ENCODE measurements around the gene NOA1.
A peak's percentile ranks its signal among the peaks of the same experiment; 100 is the strongest.
"Not testable (repeated sequence)": the region's sequence is repeated elsewhere in the genome, so short reads cannot be mapped to it uniquely, and the experiment has no call there.

Gene NOA1

GRCh38 chr4:56930638-56931037 lies 46.8 kb downstream of the NOA1 start:
- Mint-ChIP-seq H3K4me3 (no peak overlapping the region), H3K27ac (no peak overlapping the region), H3K4me1 (ENCODE audit: low read depth) (peaks cover 8% of the 10 kb centered on the region), H3K27me3 (no peaks in the 10 kb centered on the region), H3K9me3 (no peaks in the 10 kb centered on the region), H3K36me3 (ENCODE audit: low read depth) (peaks cover 59% of the 10 kb centered on the region)

- no peaks in the 10 kb centered on the region for H3K27me3 Mint-ChIP-seq
- no peaks in the 10 kb centered on the region for H3K4me1 Mint-ChIP-seq (ENCODE audit: low read depth)
- peaks cover 66% of the 10 kb centered on the region for H3K36me3 Mint-ChIP-seq (ENCODE audit: low read depth)
- no peaks in the 10 kb centered on the region for H3K9me3 Mint-ChIP-seq
- no peak overlapping the region for H3K4me3 Mint-ChIP-seq
- H3K27ac Mint-ChIP-seq, result no peak overlapping the region
These were observed 50.2 kb downstream of the NOA1 start for GRCh38 chr4:56927196-56927595.

GRCh38 chr4:56914977-56915376 lies 62.4 kb downstream of the NOA1 start:
- Mint-ChIP-seq H3K36me3 (ENCODE audit: low read depth) (peaks cover 26% of the 10 kb centered on the region), H3K4me1 (ENCODE audit: low read depth) (peaks cover 63% of the 10 kb centered on the region)
- not testable (repeated sequence) for H3K9me3 Mint-ChIP-seq, H3K4me3 Mint-ChIP-seq, H3K27me3 Mint-ChIP-seq, H3K27ac Mint-ChIP-seq

DNA sequence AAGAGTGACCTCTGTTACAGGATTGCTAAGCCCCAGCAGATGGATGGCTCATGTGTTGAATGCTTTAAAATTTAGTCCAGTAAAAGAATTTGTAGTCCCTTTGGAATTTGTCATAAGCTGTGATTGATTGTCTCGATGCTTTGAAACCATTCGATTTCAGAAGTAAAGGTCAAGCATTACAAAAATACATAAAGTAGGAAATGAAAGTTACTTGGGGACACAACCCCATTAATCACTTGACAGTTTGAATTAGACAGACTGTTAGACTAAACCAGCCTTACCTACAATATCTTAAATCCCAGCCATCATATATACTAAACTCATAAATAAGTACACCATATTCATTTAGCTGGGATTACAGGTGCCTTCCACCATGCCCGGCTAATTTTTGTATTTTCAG lies 63.1 kb downstream of the NOA1 start:
- Mint-ChIP-seq H3K36me3 (ENCODE audit: low read depth) (peaks cover 21% of the 10 kb centered on the region), H3K9me3 (no peaks in the 10 kb centered on the region), H3K27ac (peak overlapping the region; percentile 26), H3K4me1 (ENCODE audit: low read depth) (peaks cover 70% of the 10 kb centered on the region), H3K27me3 (no peaks in the 10 kb centered on the region), H3K4me3 (no peak overlapping the region)

All from stimulated activated naive CD8-positive, alpha-beta T cell treated with anti-CD3 and anti-CD28 coated beads, Interleukin-15, Interleukin-2, amounts not matched to agents 100 ng/mL and 50 ng/mL, for 24 hours (primary cell).